ENCODE results near the gene MRO.
"Not testable (repeated sequence)": the region's sequence is repeated elsewhere in the genome, so short reads cannot be mapped to it uniquely, and the experiment has no call there.

MRO gene

DNA sequence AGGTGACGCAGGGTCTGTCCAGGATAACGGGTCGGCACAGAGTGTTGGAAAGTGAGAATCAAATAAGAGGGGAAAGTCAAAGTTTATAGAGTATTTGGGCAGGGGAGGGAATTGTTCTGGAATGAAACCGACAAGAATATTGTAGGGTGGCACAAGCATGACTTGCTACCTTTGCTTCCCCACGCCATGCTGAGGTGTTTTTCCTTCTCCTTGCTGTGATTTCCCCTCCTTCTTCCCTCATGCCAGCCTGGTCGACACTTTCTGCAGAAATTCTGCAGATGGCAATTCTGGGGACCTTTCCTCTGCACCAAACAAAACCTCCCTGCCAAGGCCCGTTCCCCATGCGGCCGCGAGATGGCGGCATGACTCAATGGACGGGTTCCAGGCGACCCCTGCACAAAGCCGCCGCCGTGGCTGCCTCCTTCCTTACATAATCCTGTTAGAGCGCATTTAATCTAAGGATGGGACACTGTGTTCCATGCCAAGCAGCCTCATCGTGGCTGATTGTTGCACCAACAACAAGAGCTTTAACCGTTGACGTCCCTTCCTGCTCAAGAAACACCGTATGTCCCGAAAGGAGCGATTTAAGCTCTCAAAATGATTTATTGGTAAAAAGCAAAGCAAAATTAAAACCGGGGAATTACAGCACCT lies at the start of gene MRO:
MRO (minus strand) TSS at position 289 of the 651 bp plus-strand sequence. CDS start 10,616 bp downstream, outside the sequence.
- DNase-seq (ENCODE audit: low read depth in 2 of 2), result peak; percentile 65 to 74

DNA sequence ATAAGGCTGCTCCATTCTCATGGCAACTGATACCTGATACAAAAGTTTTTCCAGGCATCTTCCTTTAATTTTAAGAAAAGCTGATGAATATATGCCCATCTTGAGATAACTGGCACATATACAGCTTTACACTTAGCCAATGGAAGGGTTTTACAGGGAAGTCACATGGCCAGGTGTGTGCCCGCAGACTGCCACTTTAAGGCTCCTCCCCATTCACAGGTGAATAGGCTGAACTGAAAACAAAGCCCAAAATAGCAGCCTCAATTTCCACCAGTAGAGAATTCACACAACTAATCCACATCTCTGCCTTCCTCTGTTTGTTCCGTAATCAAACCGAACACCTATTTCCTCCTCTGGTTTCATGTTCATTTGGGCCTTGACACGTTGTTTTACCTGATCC lies 49.3 kb upstream of the MRO start:
- no peak for DNase-seq (ENCODE audit: low read depth in 2 of 2)

DNA sequence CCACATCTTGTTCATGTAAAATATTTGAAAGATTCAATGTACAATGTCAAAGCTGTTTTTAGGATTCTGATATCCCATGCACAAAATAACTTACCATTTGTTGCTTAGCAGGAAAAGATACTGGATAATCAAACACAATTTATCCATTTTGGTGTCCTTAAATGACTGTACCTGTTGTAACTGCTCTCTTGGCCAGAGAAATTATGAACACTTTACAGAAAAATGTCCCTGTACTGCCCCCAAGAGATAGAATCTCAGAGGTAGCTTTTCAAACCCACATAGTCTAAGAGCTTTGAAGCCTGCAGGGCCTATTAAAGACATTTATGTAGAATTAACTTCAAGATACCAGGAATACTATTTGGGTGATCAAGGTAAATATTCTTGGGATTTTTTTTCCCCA lies 46.9 kb upstream of the MRO start:
- DNase-seq (ENCODE audit: low read depth in 2 of 2), result no peak

DNA sequence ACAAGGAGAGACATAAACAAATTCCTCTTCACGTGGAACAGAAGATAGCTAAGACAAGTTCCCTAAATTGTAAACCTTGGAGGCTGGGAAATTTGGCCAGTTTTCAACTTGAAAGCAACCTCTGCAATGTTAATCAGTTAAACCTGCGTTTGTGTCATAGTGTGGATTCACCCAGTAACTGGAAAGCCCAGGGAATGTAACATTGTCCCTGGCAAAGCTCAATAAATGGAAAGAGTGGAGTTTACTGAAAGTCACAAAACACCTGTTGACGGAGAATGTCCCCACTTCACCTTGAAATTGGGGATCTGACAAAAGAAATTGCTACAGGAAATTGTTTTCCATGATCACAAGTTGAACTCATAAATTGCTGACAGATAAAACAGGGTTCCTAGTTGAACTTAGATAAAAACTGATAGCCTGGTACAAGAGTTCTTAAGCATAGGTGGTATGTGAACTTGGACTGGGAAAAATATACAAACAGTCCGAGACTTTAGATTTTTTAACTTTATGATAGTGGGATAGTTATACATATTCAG lies 44.1 kb upstream of the MRO start:
- DNase-seq (ENCODE audit: low read depth in 2 of 2), result no peak

DNA sequence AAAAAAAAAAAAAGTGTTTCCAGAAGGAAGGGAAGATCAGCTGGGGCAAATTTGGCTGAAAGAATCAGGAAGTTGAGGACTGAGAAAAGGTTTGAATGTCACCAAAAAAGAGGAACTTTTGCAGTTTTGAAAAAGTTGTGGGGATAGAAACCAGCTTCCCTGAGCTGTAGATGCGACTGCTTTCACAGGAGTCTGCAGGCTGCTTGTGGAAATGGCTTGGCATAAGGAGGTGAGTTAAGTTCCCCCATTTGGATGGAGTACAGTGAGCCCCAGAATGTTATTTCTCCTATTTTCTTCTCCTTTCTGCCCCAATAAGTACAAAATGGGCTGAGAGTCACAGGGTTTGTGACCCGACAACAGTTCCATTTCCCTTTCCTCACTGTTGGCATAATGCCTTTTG lies 42.6 kb upstream of the MRO start:
- DNase-seq (ENCODE audit: low read depth in 2 of 2), result no peak

DNA sequence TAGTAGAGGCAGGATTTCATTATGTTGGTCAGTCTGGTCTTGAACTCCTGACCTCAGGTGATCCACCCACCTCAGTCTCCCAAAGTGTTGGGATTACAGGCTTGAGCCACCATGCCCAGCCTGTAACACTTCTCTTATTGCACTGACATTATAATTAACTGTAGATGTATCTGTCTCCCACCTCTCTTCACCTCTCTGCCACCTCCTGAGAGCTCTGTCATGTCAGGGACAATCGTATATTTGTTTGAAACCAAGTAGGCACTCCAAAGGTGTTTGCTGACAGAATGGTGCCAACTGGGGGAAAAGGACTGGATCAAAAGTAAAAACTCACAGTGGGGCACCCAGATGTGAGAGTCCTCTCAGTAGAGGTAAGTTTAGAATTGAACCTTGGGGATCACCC lies 41.8 kb upstream of the MRO start:
- DNase-seq (ENCODE audit: low read depth in 2 of 2), result no peak

DNA sequence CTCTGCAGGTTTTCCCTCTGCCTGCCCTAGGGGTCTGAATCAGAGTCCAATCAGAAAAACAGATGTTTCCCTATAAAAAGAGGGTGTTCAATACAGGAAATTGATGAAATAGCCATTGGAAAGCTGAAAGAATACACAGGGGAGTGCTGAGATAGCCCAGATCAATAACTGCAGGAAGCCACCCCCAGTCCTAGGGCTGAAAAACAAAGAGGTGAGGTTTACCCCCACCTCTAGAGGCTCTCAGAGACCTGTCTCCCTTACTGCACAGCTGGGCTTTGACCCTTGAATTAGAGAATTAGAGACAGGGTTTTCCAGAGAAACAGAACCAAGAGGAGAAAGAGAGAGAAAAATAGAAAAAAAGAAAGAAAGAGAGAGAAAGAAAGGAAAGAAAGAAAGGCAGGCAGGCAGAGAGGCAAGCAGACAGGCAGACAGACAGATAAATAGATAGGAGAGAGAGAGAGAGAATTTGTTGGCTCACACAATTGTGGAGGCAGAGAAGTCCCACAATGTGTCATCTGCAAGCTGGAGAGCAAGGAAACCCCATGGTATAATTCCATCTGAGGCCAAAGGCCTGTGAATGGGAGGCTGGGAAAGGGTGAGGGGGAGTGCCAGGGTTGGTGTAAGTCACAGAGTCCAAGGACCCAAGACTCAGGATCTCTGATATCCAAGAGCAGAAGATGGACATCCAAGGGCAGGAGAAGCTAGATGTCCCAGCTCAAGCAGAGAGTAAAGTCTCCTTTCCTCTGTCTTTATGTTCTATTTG lies 40.2 kb upstream of the MRO start:
- no peak for DNase-seq (ENCODE audit: low read depth in 2 of 2)

DNA sequence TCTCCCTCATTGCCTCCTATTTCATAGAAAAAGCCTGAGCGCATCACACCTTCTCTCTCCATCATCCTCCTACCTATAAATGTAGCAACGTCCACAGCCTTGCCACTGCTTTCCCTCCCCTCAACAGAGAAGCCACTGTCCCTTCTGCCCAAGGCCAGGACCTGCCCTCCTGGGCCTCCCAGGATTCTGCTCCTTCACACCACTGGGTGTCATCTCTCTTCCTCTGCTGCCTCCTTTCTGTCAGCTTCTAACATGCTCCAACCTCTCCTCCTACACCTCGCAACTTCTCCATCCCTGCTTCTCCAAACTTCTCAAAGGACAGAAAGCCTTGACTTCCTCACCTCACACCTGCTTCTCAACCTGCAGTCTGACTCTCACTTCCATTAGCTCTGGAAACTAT lies 37.9 kb upstream of the MRO start:
- no peak for DNase-seq (ENCODE audit: low read depth in 2 of 2)

DNA sequence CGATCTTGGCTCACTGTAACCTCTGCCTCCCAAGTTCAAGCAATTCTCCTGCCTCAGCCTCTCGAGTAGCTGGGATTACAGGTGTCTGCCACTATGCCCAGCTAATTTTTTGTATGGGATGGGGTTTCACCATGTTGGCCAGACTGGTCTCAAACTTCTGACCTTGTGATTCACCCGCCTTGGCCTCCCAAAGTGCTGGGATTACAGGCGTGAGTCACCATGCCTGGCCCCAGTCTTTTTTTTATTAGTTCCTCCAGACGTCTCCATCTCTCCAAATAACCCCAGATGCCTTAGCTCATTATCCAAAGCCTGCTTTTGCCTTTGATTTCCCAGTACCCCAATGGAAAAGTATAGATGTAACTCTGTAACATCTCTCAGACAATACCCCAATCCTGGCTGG lies 37.4 kb upstream of the MRO start:
- DNase-seq (ENCODE audit: low read depth in 2 of 2), result not testable (repeated sequence)

DNA sequence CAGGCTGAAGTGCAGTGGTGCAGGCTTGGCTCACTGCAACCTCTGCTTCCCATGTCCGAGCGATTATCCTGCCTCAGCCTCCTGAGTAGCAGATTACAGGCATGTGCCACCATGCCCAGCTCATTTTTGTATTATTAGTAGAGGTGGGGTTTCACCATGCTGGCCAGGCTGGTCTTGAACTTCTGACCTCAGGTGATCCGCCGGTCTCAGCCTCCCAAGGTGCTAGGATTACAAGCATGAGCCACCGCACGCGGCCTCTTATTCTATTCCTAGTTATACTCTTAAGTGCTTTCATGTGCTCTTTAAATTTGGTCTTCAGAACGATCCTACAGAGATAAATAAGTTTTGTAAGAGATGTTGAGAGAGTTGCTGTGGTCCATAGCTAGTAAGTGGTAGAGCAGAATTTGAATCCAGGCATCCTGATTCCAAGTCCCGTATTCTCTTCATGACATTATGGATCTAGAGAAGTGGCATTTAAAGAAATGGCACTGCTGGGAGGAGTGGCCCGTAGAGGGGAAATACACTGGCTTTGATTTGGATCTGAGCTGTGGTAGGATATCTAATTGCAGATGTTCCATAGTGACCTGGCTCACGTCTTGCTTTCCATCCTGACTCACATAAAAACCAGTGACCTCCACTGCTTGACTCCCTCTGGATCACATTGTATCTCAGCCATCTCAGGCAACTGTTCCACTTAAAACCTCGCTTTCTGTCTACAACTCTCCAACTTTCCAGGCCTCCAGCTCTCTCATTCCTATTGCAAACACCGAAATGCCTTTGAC lies 36.4 kb upstream of the MRO start:
- DNase-seq (ENCODE audit: low read depth in 2 of 2), result no peak

DNA sequence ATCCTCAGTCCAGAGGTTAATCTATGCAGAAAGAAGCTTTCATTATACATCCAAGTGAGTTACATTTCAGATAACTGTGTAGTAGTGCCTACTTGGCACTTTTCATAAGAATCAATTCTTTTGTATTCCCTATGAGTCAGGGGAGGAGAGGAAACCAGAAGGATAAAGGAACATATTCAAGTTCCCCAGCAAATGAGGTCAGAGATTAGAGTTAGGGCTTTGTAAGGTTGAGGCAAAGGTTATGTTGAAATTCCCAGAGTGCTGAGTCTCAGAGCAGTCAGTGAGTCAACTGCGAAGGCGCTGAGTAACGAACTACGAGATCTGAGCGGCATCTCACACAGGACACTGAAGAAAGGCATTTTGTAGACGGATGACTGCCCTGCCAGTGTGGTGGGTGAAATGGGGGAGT lies 34.1 kb upstream of the MRO start:
- DNase-seq (ENCODE audit: low read depth in 2 of 2), result no peak

DNA sequence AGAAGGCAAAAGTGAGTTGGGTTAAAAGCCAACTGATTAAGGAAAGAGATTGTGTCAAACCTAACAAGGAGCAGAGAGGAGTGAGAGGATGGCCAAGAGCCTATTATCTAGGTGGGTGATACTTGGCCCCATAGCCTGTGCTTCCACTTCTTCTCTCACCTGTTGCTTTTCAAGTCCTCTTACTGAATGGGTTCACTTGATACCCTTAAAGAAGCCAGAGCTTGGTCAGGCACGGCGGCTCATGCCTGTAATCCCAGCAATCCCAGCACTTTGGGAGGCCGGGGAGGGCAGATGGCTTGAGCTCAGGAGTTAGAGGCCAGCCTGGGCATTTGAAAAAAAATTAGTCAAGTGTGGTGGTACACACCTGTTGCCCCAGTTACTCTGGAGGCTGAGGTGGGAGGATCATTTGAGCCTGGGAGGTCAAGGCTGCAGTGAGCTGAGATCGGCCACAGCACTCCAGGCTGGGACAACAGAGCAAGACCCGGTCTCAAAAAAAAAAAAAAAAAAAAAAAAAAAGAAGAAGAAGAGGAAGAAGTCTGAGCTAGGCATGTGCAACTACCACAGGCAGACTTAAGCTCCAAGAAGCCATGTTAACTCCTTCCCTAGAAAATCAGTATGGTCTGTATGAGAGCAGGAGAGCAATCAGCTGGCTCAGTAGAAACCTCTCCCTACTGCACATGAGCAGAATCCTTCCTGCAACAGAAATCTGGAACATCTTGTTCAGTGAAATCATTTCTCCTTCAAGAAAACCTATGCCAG lies 30.7 kb upstream of the MRO start:
- DNase-seq (ENCODE audit: low read depth in 2 of 2), result no peak

DNA sequence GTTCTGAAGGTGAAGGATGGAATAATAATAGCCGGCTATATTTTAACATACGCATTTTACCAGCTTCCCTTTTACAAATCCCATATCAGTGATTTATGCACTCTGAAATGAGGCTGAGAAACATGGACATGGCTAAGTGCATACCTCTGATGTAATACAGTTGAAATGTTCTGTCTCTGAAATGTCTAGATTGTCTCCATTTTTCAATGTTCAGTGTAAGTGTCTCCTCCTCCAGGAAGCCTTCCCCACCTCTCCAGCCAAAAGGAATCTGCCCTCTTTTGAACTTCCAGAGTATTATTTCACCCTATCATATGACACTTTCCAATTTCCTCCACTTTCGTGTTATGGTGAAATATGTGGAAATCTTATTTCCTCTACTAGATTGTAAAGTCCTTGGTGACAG lies 29.6 kb upstream of the MRO start:
- no peak for DNase-seq (ENCODE audit: low read depth in 2 of 2)

DNA sequence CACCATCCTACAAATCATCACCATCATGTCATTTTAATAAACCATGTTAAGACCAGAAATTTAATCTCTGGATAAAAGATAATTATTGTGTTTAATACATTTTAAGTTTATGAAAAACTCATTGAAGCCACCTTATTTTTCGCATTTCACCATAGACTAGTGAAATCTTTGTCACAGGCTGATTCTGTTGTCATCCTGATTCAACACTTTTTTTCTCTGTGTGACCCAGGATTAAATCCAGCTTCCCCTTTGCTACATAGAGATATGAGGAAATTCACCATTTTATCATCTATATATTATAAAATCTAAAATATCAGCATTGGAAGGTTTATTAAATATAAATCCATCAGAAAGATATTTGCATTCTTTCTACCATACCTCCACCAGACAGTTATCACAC lies 29.2 kb upstream of the MRO start:
- no peak for DNase-seq (ENCODE audit: low read depth in 2 of 2)

DNA sequence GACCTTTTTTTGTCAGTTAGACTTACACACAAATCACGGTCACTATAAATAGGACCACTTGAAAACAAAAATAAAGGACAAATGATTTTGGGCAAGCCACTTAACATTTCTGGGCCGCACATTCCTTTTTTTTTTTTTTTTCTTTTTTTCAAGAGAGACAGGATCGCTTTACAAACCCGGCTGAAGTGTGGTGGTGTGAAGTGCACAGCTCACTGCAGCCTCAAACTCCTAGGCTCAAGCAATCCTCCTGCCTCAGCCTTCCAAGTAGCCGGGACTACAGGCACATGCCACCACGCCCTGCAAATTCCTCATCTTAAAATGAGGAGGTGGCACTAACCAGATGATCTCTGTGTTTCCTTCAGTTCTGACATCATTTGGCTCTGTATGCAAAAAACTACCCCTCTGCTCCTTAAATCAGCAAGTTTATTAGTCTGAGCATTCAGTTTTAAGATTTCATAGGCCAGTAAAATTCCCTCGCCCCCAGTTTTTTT lies 28.3 kb upstream of the MRO start:
- DNase-seq (ENCODE audit: low read depth in 2 of 2), result no peak

DNA sequence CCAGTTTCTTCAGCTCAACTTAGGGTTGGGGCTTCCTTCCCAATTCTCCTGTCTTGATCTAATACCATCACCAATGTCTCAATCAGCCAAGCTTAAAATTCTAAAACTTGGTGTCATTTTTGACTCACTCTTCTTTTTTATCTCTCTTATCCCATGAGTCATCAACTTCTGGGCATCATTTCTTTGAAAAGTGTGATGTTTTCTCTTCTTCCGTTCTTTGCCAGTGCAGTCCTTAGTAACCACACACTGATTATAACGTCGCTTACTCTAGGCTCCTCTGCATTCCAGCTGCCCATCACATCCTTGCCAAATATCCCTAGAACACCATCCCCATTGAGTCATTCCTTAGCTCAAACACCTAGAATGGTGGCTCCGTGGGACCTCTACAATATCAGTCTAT lies 27.4 kb upstream of the MRO start:
- DNase-seq (ENCODE audit: low read depth in 2 of 2), result no peak

DNA sequence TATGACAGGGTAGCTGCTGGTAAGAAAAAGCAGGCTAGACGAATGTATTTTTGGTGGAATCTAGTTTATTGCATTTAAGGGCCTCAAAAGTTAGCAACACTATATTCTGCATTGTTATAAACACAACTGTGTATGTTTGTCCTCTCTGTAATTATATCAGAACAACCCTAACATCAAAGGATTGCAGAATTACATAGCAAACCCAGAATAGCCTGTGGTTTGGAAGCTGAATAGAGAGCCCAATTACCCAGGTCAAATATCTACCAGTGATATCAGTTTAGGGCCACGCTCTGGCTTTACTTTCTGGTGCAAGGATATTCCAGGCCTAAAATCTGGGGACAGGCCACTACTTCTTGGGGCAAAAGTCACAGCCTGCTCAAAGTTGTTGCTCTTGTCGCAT lies 25.1 kb upstream of the MRO start:
- no peak for DNase-seq (ENCODE audit: low read depth in 2 of 2)

DNA sequence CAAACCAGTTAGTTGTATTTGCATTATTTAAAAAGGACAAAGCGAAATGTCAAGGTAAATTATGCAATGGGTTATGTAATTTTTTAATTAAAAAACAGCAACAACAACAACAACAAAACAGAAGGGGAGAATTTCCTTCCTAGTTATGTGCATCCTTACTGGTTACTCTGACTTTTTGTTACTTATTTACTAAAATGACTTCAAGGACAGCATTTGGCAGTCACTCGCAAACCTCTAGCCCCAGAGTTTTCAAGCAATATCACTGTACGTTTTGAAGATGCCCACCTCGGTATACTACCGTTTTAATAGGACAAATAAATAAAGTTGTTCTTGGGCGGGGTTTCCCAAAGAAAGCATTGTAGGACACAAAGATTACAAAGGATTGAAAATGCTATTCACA lies 24.7 kb upstream of the MRO start:
- DNase-seq (ENCODE audit: low read depth in 2 of 2), result no peak

DNA sequence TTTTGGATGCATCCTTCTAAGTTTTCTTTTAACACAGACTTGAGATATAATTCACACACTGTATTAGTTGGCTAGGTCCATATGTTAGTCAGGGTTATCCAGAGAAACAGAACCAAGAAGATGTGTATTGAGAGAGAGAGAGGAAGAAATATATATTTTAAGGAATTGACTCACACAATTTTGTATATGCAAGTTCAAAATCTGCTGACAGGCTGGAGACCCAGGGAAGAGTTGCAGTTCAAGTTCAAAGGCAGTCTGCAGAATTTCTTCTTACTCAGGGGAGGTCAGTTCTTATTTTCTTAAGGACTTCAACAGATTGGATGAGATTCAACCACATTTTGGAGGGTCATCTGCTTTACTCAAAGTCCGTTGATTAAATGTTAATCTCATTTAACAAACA lies 23.0 kb upstream of the MRO start:
- no peak for DNase-seq (ENCODE audit: low read depth in 2 of 2)

DNA sequence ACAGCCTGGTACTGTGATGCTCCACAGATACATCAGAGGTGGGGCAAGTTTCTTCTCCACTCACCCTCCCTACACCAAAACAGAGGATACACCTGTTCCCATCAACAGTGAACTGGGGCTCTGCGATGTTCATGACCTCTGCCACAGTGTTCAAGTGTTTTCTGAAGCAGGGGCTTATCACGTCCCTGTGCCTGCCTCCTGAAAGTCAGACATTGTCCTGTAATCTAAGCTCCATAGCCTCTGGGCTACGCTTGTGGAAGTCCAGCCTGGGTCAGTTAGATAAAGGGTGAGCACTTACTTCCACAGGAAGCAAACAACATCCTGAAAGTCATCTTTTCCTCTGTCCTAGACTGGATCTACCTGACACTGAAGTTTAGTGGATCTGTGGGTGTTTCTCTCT lies 20.2 kb upstream of the MRO start:
- no peak for DNase-seq (ENCODE audit: low read depth in 2 of 2)

DNA sequence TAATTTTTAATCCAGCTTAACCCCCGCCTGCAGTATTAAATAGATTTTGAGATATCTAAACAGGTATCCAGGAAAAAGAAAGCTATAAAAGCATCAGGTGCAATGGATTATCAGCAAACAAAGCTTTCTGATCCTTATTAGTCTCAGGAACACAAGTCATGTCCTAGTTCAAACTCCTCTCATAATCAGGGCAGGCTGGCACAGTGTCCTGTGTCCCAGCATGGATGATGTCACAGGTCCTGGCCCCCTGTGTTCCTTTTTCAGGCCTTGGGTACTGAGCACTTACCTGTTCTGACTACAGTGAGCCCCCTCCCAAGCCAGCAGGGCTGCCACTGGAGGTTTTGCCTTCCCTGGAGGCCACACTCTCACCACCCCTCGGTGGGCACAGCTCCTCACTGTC lies 19.5 kb upstream of the MRO start:
- no peak for DNase-seq (ENCODE audit: low read depth in 2 of 2)

DNA sequence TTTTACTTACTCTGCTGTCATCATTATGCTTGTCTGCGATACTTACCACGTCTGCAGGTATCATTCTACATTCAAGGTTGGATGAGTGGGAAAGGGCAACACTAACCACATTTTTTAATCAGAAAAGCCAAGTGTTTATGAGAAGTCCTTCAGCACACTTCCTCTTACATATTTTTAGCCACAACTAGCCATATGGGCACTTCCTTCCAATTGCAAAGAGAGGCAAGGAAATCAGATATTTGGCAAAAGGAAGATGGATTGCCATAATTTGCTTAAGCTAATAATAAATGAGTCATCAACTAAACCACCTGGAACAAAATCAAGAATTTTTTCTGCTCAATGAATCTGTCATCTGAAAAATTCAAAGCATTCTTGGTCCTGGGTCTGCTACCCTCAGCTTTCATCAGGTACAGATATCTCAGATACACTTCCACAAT lies 16.7 kb upstream of the MRO start:
- no peak for DNase-seq (ENCODE audit: low read depth in 2 of 2)
